KG1 (cell line): ENCODE results near the gene TOM1L2.

ENCODE experiments used
- DNase-seq: peaks from one replicate; lab custom pipeline; 2025; lab: John Stamatoyannopoulos, UW

The TOM1L2 gene

DNA sequence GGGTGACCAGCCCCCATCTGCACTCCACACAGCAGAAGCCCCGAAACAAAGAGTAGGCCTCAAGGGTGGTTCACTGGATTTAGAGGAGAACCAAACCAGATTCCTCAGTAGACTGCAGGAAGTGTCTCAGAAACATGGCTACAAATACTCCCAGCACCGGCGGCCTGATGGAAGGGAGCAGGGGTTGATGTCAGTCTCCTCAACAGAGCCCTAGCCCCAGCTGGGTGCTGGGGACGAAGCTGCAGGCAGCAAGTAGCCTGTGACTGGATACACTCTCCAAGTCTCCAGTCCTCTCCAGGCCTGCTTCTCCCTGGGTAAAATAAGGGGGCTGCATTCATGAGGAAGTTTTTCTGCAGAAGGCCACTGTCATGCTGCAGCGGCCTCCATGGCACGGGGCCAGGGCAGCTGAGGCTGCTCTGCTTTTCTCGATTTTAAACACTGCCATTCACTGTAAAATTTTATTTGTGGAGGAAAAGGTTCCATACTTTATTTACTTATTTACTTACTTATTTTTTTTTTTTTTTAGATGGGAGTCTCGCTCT lies 98.7 kb downstream of the TOM1L2 start:
- no peak for DNase-seq

DNA sequence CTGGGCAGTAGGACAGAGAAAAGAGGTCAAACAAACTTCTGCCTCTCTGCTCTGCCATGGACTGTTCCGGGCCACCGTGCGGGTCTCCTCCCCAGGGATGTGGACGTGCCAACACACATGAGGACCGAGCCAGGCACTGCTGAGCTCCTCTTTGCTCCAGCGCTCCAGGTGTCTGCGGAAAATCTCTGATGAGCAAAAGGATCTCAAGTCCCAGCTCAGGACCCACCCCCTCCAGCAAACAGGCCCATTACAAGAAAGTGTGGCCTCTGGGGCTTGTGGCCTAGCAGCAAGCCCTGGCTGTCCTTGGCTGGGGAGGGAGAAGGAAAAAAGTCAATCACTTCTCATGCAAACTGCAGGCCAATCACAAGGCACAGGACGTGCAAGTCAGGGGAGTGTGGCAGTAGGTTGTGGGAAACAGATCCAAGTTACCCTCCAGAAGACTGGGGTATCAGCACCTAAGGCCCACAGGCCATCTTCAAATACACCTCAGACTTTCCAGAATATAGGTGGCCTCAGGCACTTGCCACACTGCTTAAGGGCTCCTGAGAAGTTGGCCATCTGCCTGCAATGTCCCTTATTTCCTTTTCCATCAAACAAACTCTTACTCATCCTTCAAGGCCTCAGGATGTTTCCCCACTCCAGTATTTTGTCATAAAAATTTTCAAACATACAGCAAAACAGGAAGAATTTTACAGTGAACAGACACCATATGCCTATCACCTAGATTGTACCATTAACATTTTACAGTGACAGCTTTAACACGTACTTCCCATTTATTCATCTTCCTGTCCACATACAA lies 99.5 kb downstream of the TOM1L2 start:
- no peak for DNase-seq

DNA sequence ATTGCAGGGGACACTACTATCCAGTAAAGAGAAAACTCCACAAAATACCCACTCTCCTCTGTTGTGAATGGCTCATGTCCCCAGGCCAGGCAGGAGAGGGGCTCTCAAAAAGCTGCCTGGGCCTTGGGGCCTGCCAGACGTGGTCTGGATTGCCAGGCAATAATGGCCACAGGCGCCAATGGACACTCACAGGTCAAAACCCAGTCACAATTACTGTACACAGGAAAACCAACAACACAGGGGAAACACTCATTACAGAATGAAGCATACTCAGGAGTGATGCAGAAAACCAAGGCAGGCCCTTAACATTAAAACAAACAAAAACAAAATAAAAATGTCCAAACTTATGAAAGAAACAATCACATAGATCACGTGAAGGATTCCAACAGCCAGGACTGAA lies 100.3 kb downstream of the TOM1L2 start:
- no peak for DNase-seq

DNA sequence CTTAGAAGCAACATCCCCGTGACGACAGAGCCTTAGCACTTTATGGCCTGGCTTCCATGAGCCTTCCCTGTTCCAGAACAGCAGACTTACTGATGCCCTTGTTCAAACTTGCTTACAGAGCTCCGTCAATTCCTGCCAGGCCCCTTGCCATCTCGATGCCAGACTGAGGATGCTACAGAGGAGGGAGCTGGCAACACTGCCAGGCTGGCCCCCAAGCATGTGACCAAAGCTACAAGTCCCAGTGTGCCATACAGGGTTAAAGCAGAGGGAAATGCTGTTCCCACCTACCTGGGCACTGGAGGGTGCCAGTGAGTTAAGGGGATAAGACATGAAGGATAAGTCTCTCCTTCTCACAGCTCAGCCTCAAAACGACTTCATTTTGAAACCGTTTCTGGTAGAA lies 102.0 kb downstream of the TOM1L2 start:
- DNase-seq: no peak

DNA sequence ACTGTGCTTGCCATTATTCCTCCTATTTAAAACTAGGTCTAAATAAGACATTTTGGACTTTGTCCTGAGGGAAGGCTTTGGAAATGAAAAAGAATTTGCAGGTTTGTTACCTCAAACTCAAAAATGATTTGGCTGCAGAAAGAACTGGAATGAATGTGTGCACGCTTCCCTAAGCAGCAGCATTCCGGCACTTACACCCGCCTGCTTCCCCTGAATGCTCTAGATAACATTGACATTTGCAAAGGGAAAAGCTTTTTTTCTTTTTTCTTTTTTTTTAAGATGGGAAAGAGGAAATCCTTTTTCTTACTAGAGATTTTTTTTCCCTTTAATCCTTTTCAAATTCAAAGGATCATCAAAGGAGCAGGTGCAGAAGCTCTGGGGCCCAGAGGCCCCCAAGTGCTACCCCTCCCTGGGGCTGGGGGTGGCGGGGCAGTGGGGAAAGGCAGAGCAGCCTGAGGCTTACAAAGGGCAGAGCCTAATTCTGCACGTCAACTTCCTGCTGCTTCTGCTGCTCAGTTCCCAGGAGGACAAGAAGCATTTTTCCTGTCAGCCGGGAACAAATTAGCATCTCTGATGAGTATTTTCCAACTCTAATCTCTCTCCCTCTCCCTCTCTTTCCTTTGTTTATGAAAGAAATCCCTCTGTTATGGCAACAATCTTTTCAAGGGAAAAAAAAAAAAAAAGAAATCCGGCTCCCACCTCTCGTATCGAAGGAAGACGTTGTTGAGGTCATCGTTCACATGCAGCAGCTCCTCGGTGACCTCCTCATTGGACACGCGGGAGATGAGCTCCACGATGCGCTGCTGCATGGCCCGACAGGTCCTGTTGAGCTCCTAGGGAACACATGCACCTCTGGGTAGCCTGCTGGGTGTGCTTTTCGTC lies 103.3 kb downstream of the TOM1L2 start:
- no peak for DNase-seq

DNA sequence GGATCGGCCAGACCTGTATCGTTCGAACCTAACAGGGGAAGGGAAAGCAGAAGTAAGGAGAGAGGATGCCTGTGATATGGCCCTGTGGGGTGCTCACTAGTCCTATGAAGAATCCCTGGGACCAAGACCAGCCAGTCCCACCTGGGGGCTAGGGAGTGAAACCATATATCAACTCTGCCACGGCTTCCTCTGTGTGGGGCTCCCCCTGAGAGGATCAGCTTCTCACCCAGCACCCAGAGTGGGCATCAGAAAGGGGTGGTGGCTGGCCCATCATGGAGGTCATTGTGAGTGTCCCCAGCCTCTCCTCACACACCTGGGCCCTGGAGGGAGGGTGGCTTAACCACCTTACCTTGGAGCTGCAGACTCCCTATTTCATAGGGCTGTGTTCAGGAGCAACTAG lies 105.3 kb downstream of the TOM1L2 start:
- DNase-seq: no peak

DNA sequence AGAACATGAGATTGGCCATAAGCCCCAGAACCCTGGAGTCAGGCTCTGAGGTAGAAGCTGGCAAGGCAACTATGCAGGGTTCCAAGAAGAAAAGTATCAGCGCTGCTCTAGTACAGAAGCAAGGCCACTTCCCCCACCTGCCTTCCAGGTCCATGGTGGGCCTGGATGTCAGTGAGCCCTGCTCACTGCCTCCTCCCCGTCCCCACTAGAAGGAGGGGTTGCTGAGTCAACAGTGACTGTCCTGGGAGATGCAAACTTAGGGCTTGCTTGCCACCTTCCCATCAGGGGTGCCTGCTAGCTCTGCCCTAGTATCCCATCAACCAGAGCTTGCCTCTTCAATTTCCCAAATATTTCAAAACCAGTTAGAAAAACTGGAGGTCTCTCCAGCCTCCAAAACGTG lies 105.8 kb downstream of the TOM1L2 start:
- no peak for DNase-seq

DNA sequence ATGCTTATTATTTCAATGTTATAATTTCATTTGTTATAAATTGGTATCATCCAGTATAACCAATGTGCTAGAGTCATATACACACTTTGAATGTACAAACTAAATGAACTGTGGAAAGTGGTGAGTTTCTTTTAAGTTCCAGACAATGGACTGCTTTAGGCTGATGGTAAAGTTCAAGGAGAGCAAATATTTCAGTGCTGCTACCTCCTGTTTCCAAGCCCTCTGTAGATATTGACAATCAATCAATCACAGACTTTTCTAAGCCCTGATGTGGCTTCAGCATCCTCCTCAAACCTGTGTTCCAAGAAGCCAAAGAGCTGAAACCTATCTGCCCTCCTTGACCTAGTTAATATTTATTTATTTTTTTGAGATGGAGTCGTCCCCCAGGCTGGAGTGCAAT lies 107.2 kb downstream of the TOM1L2 start:
- no peak for DNase-seq

DNA sequence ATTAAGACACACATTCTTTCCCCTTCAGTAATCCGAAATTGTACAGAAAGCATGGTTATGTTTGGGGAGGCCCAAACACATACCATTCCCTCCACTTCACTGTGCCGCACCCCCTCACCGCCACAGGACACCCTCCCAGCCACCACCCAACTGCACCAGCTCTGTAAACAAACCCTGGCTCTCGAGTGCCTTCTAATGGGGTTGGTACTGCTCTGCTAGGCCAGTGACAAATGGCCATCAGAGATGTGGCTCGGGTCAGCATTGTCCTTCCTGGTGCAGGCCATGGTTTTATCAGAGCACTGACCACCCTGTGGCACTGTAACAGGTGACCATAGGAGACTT lies 111.5 kb downstream of the TOM1L2 start:
- no peak for DNase-seq

DNA sequence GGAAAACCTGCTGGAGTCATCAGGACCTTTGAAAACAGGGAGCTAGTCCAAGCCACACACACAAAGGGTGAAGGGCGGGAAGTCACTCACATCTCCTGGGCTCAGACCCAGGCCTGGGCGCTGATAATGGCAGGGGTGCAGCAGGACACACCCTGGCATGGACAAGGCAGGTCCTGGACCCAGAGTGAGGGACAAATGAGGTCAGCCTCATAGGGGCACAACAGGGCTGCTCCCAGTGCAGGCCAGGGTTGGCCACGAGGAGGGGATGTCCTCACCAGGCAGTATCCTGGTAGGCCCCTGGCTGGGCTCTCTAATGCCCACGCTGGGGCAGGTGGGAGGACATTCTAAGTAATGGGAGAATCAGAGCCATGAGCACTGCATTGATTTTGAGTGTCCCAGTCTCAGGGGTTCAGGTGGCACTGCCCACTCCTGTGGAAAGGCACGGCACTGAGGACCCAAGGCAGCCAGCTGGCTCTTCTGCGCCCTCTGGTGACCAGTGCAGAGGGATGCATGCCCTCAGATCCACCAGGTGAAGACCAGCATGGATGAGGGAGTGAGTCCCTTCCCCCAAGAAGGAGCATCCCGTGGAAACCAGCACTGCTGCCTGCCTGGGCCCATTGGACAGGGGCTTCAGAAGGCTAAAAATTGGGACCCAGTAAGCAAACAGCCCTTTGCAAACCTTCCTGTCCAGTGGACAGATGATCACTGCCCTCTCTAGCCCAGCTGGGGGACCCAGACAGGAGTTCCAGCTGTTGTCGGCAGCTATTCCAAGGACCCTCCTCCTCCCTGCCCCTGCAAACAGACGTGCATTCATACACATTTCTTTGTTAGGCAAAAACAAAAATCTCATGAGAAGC lies 112.1 kb downstream of the TOM1L2 start:
- DNase-seq: no peak

DNA sequence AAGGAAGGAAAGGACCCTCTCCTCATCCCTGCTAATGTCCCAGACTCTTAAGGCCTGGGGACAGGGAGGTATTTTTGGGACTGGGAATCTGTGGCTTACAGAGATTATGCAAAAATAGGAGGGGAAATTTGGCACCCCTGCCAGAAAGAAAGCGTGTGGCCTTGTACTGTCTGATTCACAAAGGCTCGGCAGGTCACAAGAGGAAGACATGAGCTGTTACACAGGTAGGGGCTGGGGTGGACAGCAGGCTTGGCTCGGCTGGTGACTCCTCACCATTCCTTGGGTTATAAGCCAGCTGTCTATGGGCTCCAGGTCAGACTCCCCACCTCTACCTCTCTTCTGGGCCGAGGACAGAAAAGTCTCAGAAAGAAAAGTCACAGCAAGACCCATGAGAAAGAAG lies 114.7 kb downstream of the TOM1L2 start:
- DNase-seq: no peak

DNA sequence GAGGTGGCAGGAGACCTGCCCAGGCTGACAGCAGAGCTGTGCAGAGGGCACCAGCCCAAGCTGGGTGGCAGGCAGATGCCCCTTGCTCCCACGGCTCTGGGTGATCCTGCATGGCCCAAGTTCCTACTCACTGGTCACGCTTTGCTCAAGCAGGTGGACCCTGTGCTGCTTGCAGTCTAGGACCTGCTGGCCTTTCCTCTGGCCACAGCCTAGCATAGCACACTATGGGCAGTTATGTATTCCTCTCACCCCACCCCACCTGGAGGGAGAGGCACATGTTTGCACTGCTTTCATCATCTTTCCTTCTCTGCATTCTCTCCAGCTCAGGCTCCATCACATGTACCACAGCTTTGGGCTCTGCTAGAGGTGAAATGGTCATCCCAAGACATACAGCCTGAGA lies 115.8 kb downstream of the TOM1L2 start:
- DNase-seq: no peak

DNA sequence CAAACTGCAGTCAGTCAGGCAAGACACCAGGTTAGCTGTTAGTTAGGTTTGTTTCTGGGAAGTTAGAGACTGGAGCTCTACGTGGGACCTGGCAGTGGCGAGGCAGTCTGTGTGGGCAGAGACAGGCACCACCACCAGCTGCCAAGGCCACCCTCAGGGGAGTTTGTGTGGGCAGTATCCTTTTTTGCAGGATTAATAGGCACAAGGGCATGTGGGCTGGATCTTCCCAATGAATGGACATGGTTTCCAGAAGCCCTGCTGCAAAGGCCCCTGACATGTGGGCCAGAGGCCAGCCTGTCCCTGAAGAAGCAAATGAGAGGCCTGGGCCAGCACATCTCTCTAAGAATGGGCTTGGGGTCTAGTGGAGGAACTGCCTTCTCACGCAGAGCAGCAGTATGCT lies 116.2 kb downstream of the TOM1L2 start:
- no peak for DNase-seq

DNA sequence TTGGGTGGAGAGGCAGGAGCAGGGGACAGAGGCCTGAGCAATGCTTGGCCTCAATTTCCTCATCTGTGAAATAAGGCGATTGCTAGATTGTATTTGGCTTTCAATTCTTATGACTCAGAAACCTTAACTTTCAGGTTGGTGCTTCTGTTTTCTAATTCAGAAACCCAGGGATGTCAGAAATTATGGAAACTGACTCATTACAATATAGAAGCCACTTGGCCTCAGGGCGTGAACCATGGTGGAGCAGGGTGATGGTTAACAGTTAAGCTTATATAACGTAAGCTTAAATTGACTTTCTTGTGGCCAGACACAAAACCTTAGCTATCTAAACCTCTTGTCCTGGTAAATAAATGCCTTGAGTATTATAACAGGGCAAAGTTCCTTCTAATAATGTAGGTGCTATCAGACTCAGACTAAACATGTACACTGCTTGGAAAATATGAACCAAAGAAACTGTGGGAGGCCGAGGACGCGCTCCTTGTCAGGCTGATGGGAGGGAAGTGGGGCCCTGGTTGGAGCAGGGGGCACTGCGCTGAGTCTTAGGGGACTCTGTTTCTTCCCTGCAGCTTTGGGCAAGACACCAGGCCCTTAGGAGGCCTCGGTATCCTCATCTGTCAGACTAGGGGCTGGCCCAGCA lies 118.3 kb downstream of the TOM1L2 start:
- DNase-seq: no peak

DNA sequence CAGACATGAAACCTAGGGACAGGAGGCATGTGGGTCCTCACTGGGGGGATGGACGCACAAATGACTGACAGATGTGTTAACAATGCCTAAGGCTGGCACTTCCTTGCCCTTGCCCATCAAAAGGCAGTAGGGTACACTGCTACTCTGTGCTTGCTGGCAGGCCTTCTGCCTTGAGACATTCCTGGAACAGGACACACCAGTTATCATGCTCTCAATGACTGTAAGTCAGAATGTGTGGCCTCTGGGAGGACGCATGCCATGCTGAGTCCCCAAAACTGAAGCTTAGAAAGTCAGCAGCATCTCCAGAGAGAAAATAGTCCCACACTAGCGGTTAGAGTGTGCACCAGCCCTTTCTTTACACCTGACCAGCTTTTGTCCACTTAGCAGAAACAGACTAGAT lies 119.3 kb downstream of the TOM1L2 start:
- no peak for DNase-seq

DNA sequence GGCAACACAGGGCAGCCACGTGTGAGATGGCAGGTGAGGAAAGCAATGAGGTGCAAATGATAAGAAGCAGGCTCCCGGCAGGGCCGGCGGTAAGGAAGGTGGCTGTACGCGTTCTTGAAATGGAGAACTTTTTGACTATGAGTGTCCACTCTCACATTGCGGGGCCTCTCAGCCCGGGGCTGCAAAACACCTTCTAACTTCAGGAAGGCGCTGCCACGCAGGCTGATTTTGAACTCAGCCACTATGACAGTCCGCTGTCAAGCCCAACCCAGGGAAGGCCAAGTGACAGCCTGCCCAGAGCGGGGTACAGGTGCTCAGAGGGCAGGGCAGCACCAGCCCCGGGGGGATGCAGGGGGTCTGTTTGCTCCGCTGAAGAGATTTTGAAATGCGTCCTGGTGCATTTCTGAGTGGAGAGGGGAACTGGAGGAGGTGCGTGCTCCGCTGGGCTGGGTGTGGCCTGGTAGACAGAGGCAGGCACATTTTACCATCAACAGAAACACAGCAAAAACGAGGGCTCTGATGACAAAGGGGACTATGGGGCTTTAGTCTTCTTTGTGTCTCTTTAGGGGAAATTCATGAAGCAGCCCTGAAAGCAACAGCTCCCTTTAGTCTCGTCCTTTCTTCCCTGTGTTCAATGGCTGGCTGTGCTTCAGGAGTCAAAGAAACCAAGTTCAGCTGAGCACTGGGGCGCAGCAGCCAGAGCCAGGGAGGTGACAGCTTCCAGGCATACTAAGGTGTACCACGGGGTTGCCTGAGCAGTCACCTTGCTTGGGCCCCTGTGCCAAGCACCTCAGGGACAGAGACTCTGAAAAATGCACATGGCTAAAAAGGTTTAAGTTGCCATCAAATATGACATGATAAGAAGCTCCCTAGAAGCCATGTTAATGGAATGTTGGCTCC lies 120.8 kb downstream of the TOM1L2 start:
- DNase-seq: no peak

DNA sequence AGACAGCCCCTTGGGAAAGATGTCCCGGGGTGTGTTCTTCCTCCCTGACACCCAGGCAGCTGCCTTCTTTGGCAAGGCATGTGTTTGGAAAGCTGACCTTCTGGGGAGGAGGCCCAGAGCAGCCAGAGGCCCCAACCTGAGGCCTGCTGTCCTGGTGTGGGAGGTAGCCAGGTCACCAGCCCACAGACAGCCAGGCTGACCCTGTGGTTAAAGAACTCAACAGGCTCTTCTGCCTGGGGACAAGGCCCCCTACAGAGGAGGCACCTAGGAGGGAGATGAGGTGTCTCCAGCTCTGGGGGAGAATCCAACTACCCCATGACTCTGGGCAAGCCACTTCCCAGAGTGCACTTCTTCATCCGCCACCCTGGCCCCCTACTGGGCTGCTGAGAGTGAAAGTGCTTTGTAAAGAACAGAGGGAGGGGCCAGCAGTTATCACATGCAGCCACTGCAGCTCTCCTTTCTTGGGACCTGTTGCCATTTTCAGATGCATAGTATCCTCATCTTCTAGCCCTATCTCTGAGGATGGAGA lies 122.3 kb downstream of the TOM1L2 start:
- no peak for DNase-seq

DNA sequence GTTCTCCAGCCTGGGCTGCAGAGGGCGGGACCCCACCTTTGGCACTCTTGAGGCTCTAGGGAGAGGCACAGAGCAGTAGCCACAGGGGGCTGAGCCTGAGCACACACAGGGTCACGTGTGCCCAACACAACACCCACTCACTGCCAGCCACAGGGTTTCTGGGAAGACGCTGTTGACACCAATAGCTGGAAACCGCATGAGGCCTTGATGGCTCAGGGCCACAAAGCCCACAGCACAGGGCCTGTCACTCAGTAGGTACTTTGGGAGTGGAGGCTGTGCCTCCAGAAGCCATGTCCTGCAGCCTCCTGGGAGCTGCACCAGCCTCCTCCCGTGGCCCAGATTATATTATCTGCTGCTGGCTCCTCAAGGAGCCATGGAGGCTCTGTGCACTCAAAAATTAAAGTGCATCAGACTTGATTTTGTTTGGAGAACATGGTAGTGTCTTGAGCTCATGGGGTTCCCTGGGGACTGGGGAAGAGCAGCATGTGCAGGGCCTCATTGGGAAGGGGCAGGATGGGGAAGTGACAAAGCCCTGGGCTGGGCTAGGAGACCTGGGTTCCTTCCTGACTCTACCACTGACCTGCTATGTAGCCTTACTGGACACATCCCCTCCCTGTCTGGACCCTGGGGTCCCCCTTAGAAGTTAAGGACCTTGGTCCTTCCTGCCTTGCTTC lies 122.9 kb downstream of the TOM1L2 start:
- no peak for DNase-seq

DNA sequence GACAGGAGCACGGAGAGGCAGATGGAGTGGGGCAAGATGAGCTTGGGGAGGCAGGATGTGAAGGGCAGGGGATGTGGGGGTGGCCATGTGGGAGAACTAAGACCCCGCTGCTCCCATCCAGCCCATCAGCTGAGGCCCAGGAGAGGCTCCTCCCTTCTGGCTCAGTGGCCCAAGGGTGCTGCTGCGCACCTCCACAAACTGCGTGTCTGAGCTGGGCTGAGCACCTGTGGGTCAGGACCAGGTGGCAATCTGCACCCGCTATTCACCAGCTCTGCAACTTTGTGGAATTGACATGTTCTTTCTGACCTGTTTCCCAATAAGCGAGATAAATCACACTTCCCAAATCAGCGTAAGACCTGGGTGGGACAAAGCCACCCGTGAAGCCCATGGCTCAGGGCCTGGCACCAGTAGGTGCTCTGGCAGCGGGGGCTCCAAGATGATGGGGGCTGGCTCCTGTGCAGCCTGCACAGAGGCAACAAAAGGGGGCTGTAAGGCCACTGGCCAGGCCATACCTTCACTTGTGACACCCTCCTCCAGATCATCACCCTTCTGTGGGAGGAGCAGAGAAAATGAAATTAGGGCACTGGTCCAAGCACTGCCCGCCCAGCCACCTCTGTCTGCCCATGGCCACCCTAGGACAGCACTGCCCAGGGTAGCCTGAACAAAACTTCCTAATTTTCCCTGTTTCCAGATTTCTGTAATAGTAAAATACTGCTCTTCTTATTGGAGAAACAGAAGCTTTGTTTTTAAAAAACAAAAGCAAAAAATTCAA lies 123.7 kb downstream of the TOM1L2 start:
- DNase-seq: no peak
